Activated naive CD8-positive, alpha-beta T cell treated with anti-CD3 and anti-CD28 coated beads for 36 hours (primary cell): ENCODE results near the gene PITPNC1. TPM values are rescaled to one million over a fixed set of nuclear protein-coding genes. Genes with fewer than 3 reads are reported as not detected.
A peak's percentile ranks its signal among the peaks of the same experiment; 100 is the strongest.
"Not testable (repeated sequence)": the region's sequence is repeated elsewhere in the genome, so short reads cannot be mapped to it uniquely, and the experiment has no call there.

Source experiments
- DNase-seq: peaks from one replicate; pipeline ENCODE4 v3.0.0; 2021
- H3K27ac Mint-ChIP-seq: one replicate; pipeline ENCODE4 v1.8.0; 2022; ENCODE audit warnings: mild to moderate bottlenecking, moderate library complexity, mixed read lengths
- H3K27me3 Mint-ChIP-seq: one replicate; pipeline ENCODE4 v1.8.0; 2022; ENCODE audit warnings: mild to moderate bottlenecking, mixed read lengths
- H3K36me3 Mint-ChIP-seq: one replicate; pipeline ENCODE4 v1.8.0; 2021; ENCODE audit warnings: mild to moderate bottlenecking, mixed read lengths
- H3K4me1 Mint-ChIP-seq: one replicate; pipeline ENCODE4 v1.8.0; 2021; ENCODE audit warnings: mixed read lengths
- H3K4me3 Mint-ChIP-seq: one replicate; pipeline ENCODE4 v1.8.0; 2022; ENCODE audit warnings: mild to moderate bottlenecking, moderate library complexity, mixed read lengths
- H3K9me3 Mint-ChIP-seq: one replicate; pipeline ENCODE4 v1.8.0; 2022; ENCODE audit warnings: mixed read lengths
- total RNA-seq, 2 experiments: library from RNA; stranded (reverse); gene quantifications; one replicate each; pipeline ENCODE4 v1.2.3, GENCODE V29; 2021

The PITPNC1 gene
- total RNA-seq, 2 experiments from 2014 or later, result 50.1 to 51.1 TPM

DNA sequence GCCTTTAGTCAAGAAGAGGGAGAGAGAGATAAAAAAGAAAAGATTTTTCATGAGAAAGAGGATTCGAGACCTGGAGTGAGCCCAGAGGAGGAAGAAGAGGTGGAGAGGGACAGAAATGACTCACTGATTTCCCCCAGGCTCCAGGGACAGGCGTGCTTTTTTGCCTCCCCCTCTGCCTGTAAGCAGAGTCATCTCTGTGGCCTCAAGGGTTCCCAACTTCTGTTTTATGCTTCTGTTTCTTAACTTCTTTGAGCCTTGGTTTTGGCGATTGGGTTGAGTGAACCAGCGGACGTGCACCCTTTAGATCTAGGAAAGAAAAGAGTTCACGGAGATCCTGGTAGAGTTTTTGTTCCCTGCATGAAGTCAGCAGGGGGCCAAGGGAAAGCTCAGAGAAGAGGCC, 192.8 kb downstream of the PITPNC1 start:
- H3K36me3 Mint-ChIP-seq, result peaks cover 6% of the 10 kb centered on the region
- no peak overlapping the region for H3K27ac Mint-ChIP-seq
- DNase-seq, result no peak
- H3K9me3 Mint-ChIP-seq, result no peaks in the 10 kb centered on the region
- H3K4me3 Mint-ChIP-seq, result no peak overlapping the region
- H3K27me3 Mint-ChIP-seq, result no peaks in the 10 kb centered on the region
- H3K4me1 Mint-ChIP-seq, result peaks cover 21% of the 10 kb centered on the region

DNA sequence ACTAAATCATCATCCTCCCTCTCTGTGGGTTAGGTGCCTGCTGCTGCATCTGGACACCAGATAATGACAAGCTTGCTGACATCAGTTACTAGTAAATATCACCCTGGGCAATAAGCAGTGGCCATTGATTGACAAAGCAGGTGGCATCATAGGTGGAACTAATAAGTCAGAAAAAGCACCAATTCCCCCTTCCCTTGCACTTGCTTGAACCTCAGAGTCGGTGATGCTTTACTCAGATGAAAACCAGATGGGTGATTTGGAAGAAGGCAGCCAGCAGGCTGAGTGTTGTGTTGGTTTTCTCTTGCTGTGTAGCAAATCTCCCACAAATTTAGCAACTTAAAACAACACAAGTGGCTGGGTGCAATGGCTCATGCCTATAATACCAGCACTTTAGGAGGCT, 193.7 kb downstream of the PITPNC1 start:
- Mint-ChIP-seq H3K4me3 (no peak overlapping the region), H3K9me3 (no peaks in the 10 kb centered on the region), H3K4me1 (peaks cover 25% of the 10 kb centered on the region), H3K27me3 (no peaks in the 10 kb centered on the region), H3K36me3 (peaks cover 6% of the 10 kb centered on the region), H3K27ac (peak overlapping the region; percentile 36)
- DNase-seq, result no peak

DNA sequence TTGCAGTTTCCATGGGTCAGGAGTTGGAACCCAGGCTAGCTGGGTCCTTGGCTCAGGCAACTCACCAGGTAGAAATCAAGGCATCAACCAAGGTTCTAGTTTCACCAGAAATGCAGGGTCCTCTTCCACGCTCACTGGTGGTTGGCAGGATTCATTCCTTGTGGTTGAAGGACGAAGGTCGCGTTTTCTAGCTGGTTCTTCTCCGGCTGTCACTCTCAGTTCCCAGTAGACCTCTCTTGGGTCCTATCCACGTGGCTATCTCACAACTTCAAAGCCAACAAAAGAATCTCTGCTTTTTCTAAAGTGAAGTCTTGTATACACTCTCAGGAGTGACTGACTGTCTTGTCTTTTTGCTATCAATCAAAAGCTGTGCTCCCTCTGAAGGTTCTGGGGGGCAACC, 194.4 kb downstream of the PITPNC1 start:
- H3K36me3 Mint-ChIP-seq, result peaks cover 6% of the 10 kb centered on the region
- no peak for DNase-seq
- H3K27me3 Mint-ChIP-seq, result no peaks in the 10 kb centered on the region
- H3K9me3 Mint-ChIP-seq, result no peaks in the 10 kb centered on the region
- H3K4me1 Mint-ChIP-seq, result peaks cover 25% of the 10 kb centered on the region
- H3K4me3 Mint-ChIP-seq, result no peak overlapping the region
- H3K27ac Mint-ChIP-seq, result no peak overlapping the region

DNA sequence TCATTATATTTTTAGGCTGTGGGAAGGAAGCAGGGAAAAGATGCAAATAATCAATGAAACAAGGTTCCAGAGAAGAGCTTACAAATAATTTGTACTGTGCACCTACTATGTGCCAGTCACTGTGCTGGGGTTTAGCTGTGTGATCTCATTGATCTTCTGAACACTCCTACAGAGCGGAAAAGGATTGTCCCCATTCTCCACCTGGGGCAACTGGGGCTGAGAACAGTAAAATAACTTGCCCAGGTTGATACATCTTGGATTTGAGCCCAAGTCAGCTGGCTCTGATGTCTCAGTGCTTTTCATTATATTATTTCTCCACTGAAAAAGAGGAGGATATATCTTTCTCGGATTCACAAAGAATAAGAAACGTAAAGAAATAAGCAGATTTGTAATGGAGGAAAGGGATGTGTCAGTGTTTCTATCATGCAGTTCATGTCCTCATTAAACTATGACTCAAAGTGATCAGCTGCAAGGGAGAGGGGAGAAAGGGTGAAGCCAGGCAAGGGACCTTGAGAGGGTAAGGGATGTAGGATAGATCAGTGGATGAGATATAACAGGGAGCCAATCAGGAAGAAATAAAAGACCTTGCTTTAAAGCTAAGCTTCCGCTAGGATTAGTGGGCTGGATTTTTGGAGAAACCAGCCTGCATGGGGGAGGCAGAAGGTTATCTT, 197.0 kb downstream of the PITPNC1 start:
- peaks cover 10% of the 10 kb centered on the region for H3K36me3 Mint-ChIP-seq
- H3K4me3 Mint-ChIP-seq, result no peak overlapping the region
- no peak for DNase-seq
- H3K4me1 Mint-ChIP-seq, result peaks cover 23% of the 10 kb centered on the region
- H3K9me3 Mint-ChIP-seq, result no peaks in the 10 kb centered on the region
- H3K27me3 Mint-ChIP-seq, result no peaks in the 10 kb centered on the region
- no peak overlapping the region for H3K27ac Mint-ChIP-seq

DNA sequence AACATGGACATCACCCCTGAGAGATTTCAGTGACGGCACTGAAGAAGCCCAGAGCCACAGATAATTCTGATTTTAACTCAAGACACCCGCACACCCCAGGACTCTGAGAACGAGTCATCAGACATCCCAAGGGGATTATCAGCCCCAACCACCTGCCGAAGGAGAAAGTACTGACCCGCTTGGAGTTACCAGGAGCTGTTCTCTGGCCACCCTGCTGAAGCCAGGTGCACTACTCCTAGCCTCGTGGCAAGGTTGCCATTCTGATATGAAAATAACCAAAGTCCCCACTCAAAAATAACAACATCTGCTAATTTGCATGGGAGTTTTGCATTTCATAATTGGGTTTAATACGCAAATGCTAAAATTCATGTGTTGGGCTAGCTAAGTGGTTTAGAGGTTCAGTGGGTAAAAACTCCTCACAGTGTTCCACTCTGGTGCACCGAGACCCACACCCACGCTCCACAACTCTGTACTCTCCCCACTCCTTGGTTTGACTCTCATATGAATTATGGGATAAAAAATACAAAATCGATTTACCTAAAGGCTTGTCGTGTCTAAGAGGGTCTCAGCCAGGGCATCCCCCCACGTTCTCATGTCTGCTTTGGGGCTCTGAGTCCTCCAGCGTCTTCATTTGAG, 197.7 kb downstream of the PITPNC1 start:
- Mint-ChIP-seq H3K4me3 (no peak overlapping the region), H3K27me3 (no peaks in the 10 kb centered on the region), H3K9me3 (no peaks in the 10 kb centered on the region), H3K4me1 (peaks cover 18% of the 10 kb centered on the region), H3K36me3 (peaks cover 8% of the 10 kb centered on the region), H3K27ac (no peak overlapping the region)
- DNase-seq, result no peak

DNA sequence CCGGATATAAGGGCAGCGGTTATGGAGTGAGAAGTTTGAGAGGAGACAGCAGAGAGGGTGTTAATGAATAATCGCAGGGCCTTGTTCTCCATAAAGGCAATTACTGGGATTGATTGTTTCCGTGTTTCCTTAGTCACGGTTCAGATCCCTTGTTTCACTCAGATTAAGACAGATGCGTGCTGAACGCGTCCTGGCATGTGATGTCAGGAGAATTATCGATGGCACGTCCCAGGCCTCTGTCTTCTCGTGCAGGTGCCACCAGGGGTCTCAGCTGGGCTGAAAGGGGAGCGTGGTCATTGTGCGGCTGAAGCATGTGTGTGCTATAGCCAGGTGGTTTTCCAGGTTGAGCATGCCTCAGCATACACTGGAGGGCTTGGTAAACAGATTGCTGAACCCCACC, 198.2 kb downstream of the PITPNC1 start:
- no peak overlapping the region for H3K4me3 Mint-ChIP-seq
- H3K27ac Mint-ChIP-seq, result no peak overlapping the region
- H3K27me3 Mint-ChIP-seq, result no peaks in the 10 kb centered on the region
- H3K4me1 Mint-ChIP-seq, result peaks cover 16% of the 10 kb centered on the region
- DNase-seq, result no peak
- peaks cover 8% of the 10 kb centered on the region for H3K36me3 Mint-ChIP-seq
- no peaks in the 10 kb centered on the region for H3K9me3 Mint-ChIP-seq

DNA sequence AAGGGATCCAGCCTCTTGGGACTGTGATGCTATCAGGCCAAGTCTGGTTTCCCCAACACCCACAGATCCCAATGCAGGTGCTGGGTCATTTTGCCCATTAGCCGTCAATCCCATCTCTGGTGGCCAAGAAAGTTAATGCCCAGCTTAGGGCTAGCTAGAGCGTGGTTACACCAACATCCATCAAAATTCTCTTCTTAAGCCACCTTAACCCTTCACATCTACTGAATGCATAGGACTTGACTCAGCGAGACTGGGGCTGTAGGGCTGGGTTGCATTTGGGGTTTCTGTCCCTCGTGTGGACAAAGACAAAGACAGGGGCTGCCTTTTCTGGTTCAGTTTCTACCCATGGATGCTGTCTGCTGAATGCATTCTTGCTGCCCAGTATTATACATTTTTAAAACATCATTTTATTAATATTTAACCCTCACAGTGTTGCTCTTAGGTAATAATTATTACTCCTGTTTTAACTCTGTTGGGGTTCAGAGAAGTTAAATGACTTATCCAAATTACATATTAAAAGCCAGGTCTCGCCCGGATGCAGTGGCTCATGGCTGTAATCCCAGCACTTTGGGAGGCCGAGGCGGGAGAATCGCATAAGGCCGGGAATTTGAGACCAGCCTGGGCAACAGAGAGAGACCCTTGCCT, 199.5 kb downstream of the PITPNC1 start:
- DNase-seq, result no peak
- no peaks in the 10 kb centered on the region for H3K27me3 Mint-ChIP-seq
- peaks cover 16% of the 10 kb centered on the region for H3K4me1 Mint-ChIP-seq
- H3K27ac Mint-ChIP-seq, result no peak overlapping the region
- peaks cover 12% of the 10 kb centered on the region for H3K36me3 Mint-ChIP-seq
- H3K9me3 Mint-ChIP-seq, result no peaks in the 10 kb centered on the region
- H3K4me3 Mint-ChIP-seq, result no peak overlapping the region

DNA sequence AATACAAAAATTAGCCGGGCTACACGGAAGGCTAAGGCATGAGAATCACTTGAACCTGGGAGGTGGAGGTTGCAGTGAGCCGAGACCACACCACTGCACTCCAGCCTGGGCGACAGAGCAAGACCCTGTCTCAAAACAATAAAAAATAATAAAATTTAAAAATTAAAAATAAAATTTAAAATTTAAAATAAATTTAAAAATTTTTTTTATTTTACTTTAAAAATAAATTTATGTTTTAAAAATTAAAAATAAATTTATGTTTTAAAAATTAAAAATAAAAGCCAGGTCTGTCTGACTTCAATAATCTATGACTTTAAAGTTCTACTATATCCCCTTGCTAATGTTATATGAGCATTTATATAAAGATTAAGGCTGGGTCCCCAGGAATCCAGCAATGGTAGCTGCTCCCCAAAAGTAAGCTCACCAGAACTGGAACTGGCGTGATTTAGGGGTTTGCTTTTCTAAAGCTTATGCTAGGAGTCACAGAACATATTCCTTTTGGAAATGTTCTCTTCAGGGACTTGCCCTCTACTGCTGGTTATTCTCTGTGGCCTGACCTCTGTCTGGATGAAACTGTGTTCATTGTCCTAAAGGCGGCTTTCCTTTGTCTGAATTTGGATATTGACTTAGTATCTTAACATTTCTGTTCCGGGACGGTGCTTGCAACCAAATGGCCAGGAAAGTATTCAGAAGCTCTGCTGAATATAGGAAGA, 200.5 kb downstream of the PITPNC1 start:
- peaks cover 12% of the 10 kb centered on the region for H3K4me1 Mint-ChIP-seq
- H3K36me3 Mint-ChIP-seq, result peaks cover 10% of the 10 kb centered on the region
- peak overlapping the region; percentile 29 for H3K27ac Mint-ChIP-seq

DNA sequence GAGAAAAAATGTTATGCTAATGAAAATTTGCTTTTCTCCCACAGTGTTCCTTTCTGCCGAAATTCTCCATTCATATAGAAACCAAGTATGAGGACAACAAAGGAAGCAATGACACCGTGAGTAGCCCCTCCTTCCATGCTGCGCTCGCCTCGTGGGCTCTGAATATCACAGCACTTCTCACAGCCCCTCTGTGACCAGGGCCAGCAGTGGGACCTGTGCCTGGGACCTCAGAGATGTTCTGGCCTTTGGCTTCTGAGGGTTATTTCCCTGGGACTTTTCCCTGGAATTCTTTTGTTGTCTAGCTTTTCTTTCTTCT, 201.0 kb downstream of the PITPNC1 start:
- H3K27ac Mint-ChIP-seq, result no peak overlapping the region
- H3K9me3 Mint-ChIP-seq, result no peaks in the 10 kb centered on the region
- H3K36me3 Mint-ChIP-seq, result peaks cover 8% of the 10 kb centered on the region
- no peak for DNase-seq
- peaks cover 8% of the 10 kb centered on the region for H3K4me1 Mint-ChIP-seq
- no peak overlapping the region for H3K4me3 Mint-ChIP-seq
- no peaks in the 10 kb centered on the region for H3K27me3 Mint-ChIP-seq

More for the DNA sequence above, 200.5 kb downstream of the PITPNC1 start:
- Mint-ChIP-seq H3K4me3 (no peak overlapping the region), H3K27me3 (no peaks in the 10 kb centered on the region), H3K9me3 (no peaks in the 10 kb centered on the region)
- DNase-seq, result no peak

DNA sequence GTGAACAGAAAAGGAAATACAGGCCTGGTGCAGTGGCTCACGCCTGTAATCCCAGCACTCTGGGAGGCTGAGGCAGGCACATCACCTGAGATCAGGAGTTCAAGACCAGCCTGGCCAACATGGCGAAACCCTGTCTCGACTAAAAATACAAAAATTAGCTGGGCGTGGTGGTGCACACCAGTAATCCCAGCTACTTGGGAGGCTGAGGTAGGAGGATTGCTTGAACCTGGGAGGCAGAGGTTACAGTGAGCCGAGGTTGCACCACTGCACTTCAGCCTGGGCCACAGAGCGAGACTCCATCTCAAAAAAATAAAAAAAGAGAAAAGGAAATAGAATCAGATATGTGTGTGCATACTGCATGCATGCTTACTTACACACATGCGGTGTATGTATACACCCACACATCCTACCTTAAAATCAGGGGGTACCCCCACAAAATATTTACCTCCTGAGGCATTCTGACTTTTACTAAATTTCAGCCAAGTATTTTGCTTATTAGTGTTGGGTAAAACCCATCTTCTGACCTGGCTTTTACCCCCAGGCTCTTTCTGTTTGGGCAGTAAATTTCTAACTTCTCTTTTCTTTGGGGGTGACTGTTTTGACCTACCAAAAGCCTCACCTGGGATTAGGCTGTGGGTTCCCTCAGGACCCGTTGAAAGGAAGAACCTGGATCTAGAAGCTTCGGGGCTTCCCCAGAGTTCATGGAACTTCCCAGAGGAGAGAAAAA, 201.8 kb downstream of the PITPNC1 start:
- H3K4me3 Mint-ChIP-seq, H3K27me3 Mint-ChIP-seq, H3K9me3 Mint-ChIP-seq, H3K4me1 Mint-ChIP-seq, DNase-seq, H3K36me3 Mint-ChIP-seq: not testable (repeated sequence)
- peak overlapping the region; percentile 35 for H3K27ac Mint-ChIP-seq

DNA sequence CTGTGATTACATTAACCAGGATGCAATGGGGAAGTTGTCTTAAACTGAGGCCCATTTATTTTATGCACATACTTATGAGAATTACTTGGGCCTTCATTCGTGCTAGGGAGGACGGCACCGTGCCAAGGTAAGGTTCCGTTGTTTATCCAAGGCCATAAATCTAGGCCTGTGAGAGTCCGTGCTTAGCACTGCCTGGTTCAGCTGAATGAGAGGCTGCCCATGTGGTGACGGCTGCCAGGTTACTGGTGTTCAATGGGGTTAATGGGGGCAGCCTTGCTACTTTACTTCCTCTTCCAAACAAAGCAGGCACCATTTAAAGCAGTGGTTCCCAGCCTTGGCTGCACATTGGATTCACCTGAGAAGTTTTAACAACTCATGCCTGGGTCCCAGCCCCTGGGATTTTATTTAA, 205.6 kb downstream of the PITPNC1 start:
- peaks cover 6% of the 10 kb centered on the region for H3K4me1 Mint-ChIP-seq
- H3K27me3 Mint-ChIP-seq, result no peaks in the 10 kb centered on the region
- no peaks in the 10 kb centered on the region for H3K9me3 Mint-ChIP-seq
- H3K36me3 Mint-ChIP-seq, result peaks cover 19% of the 10 kb centered on the region
- H3K4me3 Mint-ChIP-seq, result no peak overlapping the region
- no peak for DNase-seq
- H3K27ac Mint-ChIP-seq, result no peak overlapping the region

DNA sequence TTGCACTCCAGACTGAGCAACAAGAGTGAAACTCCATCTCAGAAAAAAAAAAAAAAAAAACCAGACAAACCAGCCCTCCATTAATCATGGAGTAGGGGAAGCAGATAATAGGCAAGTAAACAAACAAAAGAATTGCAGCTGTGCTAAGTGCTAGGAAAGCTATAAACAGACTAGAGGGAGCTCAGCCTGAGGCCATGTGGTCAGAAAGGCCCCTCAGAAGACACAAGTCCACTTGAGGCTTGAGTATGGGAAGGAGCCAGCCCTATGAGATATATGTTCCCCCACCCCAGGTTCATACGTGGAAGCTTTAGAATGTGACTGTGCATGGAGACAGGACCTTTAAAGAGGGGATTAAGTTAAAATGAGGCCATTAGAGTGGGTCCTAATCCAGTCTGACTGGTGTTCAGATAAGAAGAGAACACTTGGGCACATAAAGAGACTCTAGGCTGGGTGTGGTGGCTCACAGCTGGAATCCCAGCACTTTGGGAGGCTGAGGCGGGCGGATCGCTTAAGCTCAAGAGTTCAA, 208.1 kb downstream of the PITPNC1 start:
- Mint-ChIP-seq H3K27ac (no peak overlapping the region), H3K27me3 (no peaks in the 10 kb centered on the region), H3K36me3 (peaks cover 16% of the 10 kb centered on the region), H3K4me1 (peaks cover 12% of the 10 kb centered on the region), H3K4me3 (no peak overlapping the region), H3K9me3 (no peaks in the 10 kb centered on the region)
- DNase-seq, result no peak

DNA sequence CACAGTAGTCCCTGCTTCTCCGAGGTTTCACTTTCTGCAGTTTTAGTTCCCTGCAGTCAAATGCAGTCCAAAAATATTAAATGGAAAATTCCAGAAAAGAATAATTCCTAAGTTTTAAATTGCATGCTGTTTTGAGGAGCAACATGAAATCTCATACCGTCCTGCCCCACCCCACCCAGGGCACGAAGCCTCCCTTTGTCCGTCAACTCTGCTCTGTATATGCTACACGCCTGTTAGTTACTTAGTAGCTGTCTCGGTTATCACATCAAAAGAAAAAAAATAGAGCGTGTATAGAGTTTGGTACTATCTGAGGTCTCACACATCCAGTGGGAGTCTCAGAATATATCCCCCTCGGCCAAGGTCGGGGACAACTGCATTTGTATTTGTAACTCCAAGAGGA, 211.2 kb downstream of the PITPNC1 start:
- Mint-ChIP-seq H3K27ac (no peak overlapping the region), H3K4me3 (no peak overlapping the region), H3K9me3 (no peaks in the 10 kb centered on the region), H3K27me3 (no peaks in the 10 kb centered on the region), H3K4me1 (peaks cover 12% of the 10 kb centered on the region), H3K36me3 (peaks cover 24% of the 10 kb centered on the region)
- no peak for DNase-seq

DNA sequence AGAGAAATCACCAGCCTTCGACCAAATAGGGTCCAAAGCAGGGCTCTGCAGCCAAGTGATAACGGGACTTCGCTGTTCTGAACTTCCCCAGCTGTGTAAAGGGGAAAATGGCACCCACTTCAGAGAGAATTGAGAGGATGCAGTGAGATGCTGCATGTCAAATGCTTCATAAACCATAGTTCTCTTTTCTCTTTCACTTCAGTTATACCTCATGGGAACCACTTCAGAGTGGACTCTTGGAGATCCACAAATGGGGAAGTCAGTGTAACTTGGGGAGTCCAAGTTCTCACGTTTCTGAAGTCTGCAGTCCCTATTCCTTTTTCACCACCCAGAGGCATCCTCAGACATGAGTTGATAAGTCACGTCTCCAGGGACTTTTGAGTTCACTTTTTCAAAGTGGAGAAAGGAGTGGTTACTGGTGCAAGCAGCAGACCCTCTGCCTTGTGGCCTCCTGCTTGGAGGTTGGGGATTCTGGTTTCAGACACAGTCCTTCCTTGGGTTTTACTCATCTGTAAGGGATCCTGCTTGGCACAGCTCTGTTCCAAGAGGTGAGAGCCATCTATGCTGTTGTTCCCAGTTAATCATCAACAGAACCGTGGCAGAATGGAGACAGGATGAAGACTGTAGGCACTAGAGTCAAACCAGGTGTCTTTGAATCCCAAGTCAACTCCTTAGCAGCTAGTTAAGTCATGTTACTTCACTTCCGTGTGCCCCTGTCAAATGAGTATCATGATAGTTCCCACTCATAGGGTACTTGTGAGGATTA, 217.2 kb downstream of the PITPNC1 start:
- no peaks in the 10 kb centered on the region for H3K27me3 Mint-ChIP-seq
- peaks cover 15% of the 10 kb centered on the region for H3K36me3 Mint-ChIP-seq
- peaks cover 7% of the 10 kb centered on the region for H3K4me1 Mint-ChIP-seq
- H3K9me3 Mint-ChIP-seq, result no peaks in the 10 kb centered on the region
- H3K27ac Mint-ChIP-seq, result no peak overlapping the region
- no peak overlapping the region for H3K4me3 Mint-ChIP-seq
- no peak for DNase-seq
